ENCODE results near the gene NR5A2.

The NR5A2 gene

DNA sequence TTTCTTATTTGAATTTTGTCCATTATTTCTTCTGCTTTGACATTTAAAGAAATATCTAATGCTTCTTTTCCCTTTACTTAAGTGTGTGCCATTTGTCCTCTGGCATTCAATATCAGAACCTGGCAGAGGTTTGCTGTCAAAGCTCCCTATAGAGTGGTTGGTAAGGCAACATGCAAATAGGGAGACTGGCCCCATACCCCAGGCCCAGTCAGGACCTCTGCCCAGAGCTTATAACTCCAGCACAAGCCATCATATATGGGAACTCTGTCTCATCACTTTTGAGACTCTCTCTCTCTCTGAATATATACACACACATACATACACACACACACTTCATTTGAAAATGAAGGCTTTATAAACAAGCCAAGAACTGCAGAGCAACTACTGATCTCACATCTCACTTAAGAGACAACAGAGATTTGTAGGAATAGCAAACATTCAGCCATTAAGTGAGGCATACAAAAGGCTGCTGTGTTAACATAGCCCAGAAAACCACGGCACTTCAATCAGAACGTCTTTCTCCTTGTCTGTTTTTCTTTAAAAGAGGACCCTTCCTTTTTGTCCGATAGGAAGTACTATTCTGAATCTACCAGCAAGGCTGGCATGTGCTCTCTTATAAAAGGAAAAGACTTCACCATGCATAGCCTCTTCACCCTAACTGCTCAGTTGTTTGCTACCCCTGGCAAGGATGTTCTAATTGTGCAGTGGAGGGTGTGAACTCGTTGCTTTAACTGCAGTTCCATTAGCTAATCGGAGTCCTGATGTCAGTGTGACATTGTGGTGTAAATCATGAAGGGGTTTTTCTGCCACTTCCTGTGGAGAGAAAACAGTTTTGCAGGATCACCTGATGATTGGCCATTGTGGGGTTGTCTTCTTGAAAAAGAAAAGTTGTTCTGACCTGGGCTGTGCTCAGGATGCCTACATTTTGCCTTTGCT is 101.7 kb downstream of the NR5A2 start:
- DNase-seq = no peak

DNA sequence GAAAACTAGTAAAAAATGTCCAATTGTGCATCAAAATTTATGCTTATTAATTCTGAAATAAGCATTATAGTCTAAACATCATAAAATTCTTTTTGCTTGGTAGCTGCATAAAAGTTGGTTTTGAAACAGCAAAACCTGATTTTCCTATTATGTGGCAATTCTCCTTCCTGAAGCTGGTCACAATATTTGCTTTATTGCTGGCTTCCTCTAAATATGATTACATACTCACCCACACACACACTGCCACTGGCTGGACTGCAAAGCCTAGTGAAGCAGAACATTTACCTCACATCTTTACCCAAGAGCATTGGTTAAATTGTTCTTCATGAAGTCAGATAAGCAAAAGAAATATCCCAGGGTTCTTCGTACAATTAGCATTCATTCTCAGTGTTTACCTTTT is 103.0 kb downstream of the NR5A2 start:
- DNase-seq = no peak

DNA sequence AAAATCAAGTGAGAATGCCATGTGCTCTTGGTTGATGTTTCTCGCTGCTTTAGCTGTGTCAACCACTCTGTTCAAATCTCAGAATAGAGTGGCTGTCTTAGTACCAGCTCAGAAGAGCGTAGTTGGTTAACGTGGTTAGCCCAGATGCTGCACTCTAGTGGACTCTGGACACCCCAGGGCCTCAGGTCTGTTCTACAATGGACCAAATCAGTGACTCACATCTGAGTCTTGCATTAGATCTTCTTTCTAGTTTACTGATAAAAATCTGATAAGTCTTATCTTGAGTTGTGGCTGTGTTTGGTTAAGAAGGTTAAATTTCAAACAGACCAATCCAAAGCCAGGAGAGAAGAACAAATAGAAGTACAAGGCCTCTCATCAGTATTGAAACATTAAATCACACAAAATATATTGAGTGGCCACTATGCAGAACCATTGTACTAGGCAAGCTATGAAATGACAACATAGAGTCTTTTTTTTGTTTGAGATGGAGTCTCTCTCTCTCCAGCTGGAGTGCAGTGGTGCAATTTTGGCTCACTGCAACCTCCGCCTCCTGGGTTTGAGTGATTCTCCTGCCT is 104.1 kb downstream of the NR5A2 start:
- no peak for DNase-seq

DNA sequence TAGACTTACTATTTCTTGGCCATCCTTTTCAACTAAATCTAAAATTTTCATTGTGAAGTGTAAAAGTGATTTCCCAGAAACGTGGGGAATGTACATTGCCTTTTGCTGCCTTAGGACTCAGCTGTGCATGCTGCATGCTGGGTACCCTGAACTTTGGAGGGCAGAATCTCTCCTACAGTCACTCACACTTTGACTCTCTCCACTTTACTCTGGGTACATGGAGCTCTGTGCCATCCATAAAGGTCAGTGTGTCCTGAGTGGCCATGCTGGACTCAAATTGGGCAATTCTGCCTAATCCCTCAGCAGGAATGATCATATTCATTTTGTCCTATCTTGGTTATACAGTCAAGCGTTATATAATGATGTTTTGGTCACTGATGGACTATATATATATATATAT is 105.6 kb downstream of the NR5A2 start:
- no peak for DNase-seq

DNA sequence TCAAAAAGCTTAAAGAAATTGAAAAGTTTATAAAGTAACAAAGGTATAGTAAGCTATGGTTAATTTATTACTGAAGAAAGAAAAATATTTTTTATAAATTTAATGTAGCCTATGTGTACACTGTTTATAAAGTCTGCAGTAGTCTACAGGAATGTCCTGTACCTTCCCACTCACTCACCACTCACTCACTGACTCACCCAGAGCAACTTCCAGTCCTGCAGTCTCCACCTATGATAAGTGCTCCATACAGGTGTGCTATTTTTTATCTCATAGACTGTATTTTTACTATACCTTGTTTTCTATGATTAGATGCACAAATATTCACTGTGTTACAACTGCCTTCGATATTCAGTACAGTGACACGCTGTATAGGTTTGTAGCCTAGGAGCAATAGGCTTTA is 106.6 kb downstream of the NR5A2 start:
- no peak for DNase-seq

DNA sequence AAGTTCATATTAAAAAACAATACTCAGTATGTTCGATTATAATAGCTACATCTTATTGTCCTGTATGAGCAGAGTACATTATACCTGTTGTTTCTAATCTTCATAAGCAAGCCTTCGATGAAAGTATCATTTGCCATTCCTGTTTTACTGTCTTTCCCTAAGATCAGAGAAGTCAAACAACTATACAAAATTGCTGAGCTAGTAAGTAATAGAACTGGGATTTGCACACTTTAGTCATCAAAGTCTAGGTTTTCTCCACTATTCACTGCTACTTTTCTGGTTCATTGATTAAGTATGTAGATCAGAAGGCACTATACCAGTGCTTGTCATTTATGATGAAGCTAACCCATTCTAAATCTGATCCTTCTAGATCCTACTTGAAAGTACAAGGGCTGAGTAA is 108.9 kb downstream of the NR5A2 start:
- DNase-seq = no peak

DNA sequence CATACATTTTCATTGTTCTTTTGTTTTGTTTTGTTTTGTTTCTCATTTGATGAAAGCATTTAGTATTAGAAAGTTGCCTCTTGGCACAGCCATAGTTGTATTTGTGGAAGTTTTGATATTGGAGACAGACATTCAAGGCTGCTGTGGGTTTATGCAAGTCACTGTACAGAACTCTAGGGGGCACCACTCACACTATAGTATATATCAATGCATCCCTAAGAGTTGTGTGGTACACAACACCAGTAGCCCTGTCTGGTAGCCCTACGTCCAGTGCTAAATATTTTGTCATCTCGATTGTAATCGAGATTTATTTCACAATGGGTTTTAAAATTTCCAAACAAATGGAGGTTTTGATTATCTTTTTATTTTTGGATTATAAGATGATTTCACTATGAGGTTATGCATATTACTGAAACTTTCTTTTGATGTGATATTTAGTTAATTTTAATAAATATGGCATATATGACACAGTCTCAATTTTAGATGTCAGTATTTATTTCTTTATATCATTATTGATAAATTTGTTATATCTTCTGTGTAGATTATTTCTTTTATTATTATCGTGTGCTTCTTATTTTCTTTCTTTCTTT is 112.2 kb downstream of the NR5A2 start:
- DNase-seq = peak; percentile 38

DNA sequence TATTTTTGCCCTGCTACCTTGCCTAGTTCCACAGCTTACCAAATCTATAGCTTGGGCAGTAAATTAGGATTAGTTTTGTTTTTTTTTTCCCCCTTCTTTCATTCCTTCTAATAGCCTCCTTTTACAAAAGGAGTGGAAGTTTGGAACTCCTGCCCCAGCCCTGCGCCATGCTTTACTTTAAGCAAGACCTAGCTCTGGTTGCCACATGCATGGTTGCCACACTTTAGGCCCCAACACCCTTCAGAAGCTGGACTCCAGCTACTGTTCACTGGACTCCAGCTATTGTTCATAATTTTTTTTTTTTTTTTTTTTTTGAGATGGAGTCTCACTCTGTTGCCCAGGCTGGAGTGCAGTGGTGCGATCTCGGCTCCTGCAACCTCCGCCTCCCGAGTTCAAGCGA is 115.8 kb downstream of the NR5A2 start:
- no peak for DNase-seq

DNA sequence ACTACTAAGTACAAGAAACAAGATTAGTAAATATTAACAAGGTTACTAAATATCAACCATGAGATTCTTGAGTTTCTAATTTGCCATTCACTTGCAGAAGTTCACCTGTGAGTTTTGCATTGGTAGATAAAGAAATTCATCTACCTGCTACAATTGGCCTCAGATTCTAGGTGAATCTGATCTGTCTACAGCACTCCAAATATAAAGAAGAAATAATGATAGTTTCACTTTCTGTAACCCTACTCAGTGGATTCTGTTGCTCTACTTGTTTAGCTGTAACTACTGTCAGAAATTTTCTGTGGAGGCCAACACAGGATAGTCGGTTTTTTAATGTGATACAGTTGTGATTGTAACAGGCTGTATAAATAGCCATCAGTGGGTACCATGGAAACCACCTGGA is 118.6 kb downstream of the NR5A2 start:
- DNase-seq = no peak

DNA sequence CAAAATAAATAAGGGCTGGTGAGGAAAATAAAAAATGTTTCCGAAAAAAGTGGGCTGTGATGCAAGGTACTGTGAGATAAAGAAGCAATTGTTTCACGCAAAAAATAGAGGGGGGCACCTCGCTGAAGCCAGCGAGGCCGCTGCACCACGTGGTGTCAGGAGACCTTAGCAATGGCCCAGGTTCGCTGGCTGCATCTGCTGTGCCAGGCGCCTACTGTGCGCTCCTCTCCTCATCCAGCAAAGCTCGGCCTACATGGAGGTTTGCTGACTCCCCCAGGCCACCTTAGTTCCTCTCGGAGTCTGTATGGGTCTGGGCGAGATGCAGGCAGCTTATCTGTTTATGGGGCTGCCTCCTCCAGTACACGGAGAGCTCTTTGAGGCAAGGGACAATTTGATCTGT is 119.6 kb downstream of the NR5A2 start:
- no peak for DNase-seq

DNA sequence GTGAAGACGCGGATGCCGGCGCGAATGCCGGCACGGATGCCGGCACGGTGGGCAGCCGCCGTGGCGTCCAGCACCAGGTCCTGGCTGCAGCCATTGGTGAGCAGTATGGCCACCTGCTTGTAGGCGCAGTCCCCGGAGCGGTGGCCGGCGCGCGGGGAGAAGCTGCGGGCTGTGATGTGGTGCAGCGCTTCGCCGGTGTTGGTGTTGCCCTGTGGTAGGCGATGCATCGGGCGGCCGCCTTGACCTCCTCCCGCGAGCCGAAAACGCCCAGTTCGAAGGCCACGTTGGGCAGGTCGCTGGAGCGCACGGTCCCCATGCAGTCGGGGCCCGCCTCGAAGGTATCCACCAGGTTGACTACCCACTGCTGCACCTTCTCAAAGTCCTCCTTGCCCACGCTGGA is 120.2 kb downstream of the NR5A2 start:
- no peak for DNase-seq

DNA sequence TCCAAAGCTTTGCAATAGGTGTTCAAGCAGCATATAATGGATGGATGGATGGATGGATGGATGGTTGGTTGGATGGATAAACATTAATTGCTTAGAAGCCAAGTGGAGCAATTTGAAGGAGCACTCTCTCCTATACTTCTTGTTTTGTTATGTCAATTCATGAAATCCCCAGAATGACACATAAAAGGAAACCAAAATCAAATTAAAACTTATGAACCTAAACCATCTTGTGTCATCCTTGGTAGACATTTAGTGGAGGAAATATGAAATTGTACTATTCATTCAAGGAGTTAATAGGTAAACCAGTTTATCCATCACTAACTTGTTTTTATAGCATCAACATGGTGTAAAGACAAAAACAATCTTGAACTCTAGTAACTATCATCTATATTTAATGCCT is 122.5 kb downstream of the NR5A2 start:
- no peak for DNase-seq

DNA sequence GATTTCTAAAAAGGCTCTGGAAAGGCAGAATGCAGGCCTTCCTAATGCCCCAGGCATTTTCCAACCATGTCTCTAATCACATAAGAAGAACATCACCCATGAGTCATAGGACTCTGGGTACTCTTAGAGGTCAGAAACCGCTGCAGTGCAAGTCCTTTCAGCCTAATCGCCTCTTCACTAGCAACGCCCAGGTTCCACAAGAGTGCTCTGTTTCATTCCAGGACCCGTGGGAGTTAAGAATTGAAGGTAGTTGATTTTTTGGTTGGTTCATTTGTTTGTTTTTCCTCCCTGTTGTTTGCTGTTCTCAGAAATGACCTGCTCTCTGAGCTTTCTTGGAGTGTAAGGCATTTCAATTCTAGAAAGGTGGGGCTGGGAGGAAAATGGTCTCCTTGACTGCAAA is 123.2 kb downstream of the NR5A2 start:
- no peak for DNase-seq

DNA sequence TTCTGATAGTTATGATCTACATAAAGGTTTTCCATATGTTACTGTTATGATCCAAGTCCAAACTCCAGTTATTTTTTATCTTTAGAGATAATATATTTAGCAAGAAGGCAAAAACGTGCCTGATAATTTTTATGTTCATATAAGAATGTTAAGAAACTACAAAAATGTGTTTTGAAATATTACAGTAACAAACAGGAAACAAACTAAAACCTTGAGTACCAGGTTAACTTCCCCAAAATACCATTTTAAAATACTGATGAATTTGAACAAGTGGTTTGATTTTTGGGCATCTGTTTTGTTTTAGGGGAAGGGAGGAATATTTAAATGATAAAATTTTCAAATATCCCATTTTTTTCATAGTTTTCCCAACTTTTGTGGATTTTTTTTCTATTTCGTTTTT is 124.8 kb downstream of the NR5A2 start:
- DNase-seq = no peak

DNA sequence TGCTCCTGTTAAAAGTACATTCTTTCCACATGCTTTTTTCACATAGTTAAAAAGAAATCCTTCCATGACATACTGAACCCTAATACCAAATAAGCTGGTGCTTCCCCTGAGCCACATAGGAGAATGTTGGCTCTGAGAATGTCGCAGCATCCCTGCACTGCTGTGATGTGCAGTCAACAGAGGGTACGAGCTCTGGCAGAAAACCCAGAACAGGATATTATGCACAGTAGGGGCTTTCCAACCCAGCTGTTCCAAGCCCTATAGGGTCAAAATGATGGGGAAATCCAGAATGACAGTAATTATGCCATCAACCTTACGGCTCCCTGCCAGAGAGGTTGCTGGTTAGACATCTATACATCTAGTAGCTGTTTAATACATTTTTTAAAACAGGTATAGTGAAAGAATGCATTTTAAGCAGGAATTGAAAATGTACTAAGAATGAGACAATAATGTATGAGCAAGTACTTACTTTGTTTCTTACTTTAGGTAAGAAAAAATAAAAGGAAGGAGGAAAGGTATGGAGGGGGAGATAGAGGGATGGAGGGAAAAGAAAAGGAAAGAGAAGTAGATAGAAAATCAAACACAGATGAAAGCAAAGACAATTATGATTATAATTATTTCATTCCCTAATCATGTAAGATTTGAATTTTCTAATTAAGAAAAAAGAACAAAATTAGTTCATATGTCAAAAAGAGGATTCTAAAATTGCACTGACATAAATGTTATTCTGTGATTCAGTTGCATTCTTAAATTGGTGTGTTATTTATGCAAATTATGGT is 126.0 kb downstream of the NR5A2 start:
- no peak for DNase-seq

DNA sequence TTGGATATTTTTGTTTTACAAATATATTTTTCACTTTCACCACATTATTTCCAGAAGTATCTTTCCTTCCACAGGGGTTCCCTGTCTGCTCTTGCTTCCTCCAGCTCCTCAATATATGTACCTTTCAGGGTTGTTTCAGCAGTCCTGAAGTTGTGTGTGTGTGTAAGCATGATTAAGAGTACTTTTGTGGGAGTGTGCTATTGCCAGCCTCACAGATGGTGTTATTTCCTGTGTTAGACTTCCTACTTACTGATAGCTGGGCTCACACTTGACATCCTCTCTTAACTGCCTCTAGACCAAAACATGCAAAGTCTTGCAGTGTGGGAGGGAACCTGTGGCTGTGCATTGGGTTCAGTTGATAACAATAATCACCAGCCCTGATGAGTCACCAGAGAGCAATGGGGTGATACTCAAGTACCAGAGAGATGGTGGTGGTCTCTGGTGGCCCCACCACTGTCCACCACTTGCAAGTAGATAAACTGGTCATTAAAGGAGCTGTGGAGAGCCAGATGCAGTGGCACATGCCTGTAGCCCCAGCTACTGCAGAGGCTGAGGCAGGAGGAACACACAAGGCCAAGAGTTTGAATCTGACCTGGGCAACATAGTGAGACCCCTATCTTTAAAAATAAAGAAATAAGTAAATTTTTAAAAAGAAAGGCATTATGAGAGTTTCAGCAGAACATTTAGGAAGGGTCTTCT is 126.7 kb downstream of the NR5A2 start:
- DNase-seq = no peak

DNA sequence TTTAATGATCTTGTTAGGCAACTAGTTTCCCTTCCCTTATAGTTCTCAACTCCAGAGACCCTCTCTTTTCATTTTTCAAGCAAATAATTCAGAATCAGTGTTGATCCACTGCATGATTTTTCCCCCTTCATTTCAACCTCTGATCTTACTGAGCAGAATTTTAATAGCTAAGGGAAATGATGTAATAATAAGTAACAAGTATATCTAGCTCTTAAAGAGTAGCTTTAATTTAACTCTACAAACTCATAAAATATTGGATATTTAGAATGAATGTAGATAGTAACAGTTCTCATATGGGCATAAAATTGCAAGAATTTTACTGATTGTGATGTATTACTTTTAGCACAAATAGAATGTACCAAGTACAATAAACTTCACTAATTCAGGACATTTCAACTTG is 130.2 kb downstream of the NR5A2 start:
- no peak for DNase-seq

DNA sequence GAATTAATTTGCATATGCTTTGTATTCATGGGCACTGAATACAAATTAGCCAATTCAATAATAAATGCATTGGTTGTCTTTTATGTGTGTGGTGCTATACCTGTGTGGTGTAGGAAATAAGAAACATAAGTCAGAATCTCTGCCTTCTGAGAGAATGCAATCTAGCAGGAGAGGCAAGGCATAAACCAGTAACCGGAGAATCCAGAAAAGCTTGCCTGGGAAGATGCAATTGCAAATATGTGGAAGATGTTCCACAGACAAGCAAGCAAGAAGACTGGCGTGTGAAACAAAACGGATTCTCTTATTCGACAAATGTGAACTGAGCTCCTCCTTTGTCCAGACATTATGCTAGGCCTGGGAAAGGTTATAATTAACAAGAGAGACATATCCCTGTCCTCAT is 134.3 kb downstream of the NR5A2 start:
- DNase-seq = no peak

DNA sequence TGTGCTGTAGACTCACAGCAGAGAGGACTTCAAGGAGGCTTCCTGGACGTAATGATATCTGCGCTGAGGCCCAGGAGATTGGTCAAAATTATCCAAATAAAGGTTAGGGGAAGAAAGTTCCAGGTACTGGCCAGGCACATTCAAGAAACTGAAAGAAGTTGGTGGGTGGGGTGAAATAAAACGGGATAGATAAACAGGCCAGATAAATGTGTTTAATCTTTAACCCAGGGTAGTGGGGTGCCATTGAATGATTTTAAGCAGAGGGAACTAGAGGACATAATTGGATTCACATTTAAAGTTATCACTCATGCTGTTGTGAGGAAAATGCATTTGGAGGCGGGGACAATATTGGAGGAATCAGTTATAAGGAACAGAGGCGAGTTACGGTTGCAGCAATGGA is 134.7 kb downstream of the NR5A2 start:
- no peak for DNase-seq

DNA sequence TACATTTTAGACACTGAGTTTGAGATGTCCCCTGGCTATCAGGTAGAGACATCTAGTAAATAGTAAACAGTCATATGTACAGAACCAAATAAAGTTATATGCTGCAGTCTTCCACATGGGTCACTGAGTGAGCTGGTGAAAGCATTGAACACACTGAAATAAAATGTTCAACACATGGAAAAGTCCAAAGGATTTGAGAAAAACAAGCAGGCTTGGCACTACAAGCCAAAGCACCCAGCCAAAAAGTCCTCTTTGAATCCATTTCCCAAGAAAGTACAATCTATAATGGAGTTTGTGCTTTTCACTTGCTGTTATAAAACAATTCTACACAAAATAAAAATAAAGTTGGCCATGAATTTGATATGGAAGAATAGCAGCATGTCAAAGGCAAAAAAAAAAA is 135.4 kb downstream of the NR5A2 start:
- no peak for DNase-seq

DNA sequence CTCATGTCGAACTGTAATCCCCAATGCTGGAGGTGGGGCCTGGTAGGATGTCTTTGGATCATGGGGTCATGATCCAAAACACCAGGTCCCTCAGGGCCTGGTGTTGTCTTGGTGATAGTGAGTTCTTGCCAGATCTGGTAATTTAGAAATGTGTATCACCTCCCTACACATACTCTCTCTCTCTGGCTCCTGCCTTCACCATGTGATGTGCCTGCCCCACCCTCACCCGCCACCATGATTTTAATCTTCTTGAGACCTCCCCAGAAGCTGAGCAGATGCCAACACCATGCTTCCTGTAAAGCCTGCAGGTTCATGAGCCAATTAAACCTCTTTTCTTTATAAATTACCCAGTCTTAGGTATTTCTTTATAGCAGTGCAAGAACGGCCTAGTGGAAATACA is 136.4 kb downstream of the NR5A2 start:
- no peak for DNase-seq

DNA sequence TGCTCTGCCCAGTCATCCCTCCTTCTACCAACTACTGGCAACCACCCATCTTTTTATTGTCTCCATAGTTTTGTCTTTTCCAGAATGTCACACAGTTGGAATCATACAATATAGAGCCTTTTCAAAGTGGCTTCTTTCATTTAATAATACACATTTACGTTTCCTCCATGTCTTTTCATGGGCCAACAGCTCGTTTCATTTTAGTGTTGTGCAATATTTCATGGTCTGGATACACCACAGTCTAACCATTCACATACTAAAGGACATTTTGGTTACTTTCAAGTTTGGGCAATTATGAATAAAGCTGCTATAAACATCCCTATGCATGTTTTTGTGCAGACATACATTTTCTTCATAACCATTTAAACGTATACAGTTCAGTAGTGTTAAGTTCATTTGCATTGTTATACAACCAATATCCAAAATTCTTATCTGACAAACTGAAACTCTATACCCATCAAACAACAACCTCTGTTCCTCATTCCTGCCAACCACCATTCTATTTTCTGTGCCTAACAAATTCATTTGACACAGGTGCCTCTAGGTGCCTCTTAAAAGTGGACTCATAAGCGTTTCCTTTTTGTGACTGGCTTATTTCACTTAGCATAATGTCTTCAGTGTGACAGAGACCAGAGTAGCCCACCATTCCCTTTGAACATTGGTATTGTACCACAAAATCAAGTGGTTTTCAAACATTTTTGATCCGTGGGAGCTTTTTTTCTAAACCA is 138.1 kb downstream of the NR5A2 start:
- no peak for DNase-seq

Data from NCI-H774 (cell line).